Lower leg skin (tissue), 3 donors: Measurements from ENCODE around the gene PPCDC.

Experiments used
- CTCF ChIP-seq, 3 donors: fragments of 450-650 bp; IDR thresholded peaks; one replicate each; pipeline ENCODE4 v1.5.1; 2016; ENCODE audit warnings: antibody characterized with exemption in 3 of 3, mild to moderate bottlenecking in 3 of 3, moderate library complexity in 2 of 3
- POLR2A ChIP-seq, 2 donors: fragments of 450-650 bp; IDR thresholded peaks; one replicate each; pipeline ENCODE4 v1.6.1; 2016 to 2017; ENCODE audit warnings: antibody characterized with exemption in 2 of 2, mild to moderate bottlenecking in 1 of 2, moderate library complexity in 1 of 2

GRCh38 chr15:75065851-75066509, 42.6 kb downstream of the PPCDC start:
- no peak for TF ChIP-seq POLR2A (IDR thresholded peaks at IDR 0.05)
- no peak for TF ChIP-seq CTCF (IDR thresholded peaks at IDR 0.05)
